K562 (cell line): ENCODE results near the gene ECI2. TPM values are rescaled to one million over a fixed set of nuclear protein-coding genes. Genes with fewer than 3 reads are reported as not detected.
A peak's percentile ranks its signal among the peaks of the same experiment; 100 is the strongest.

Experiments used
- CBFA2T2 ChIP-seq: fragments of 450-650 bp; conservative IDR thresholded peaks from 2 replicates; pipeline ENCODE4 v1.6.1; 2017; ENCODE audit warnings: mild to moderate bottlenecking
- GTF2E2 ChIP-seq: fragments of 200-800 bp; sonication (Bioruptor generic); IDR thresholded peaks from 2 replicates; pipeline ENCODE4 v1.6.1; 2016; ENCODE audit warnings: missing genetic modification characterization, missing compliant biosample characterization
- HES1 ChIP-seq: fragments of 450-650 bp; IDR thresholded peaks from 2 replicates; pipeline ENCODE4 v1.6.1; 2016; ENCODE audit warnings: low read depth, mild to moderate bottlenecking, moderate library complexity
- HMGN3 ChIP-seq: IDR thresholded peaks from 2 replicates; pipeline ENCODE4 v1.6.1; 2011; ENCODE audit warnings: borderline replicate concordance, low read depth, mild to moderate bottlenecking, mixed read lengths, low read length; ENCODE audit not compliant: insufficient read length; ENCODE audit errors: extremely low read depth
- HMGXB4 ChIP-seq: sonication (generic); formaldehyde crosslinking; IDR thresholded peaks from 2 replicates; pipeline ENCODE4 v1.8.1; 2023; ENCODE audit warnings: mild to moderate bottlenecking, missing genetic modification reagents
- KLF1 ChIP-seq: fragments of 450-650 bp; IDR thresholded peaks from 2 replicates; pipeline ENCODE4 v1.6.1; 2016; ENCODE audit warnings: missing genetic modification characterization, missing compliant biosample characterization
- MECOM ChIP-seq: fragments of 250-450 bp; sonication (Bioruptor Pico); IDR thresholded peaks from 2 replicates; pipeline ENCODE4 v1.8.0; 2022; ENCODE audit warnings: inconsistent platforms
- MTA2 ChIP-seq: fragments of 450-650 bp; IDR thresholded peaks from 2 replicates; pipeline ENCODE4 v1.6.1; 2016; ENCODE audit warnings: low read depth
- PCBP2 ChIP-seq: fragments of 200-400 bp; formaldehyde crosslinking; IDR thresholded peaks from 2 replicates; pipeline ENCODE4 v1.6.1; 2018; ENCODE audit warnings: low read length, low read depth, mild to moderate bottlenecking, moderate library complexity; ENCODE audit not compliant: poor library complexity, severe bottlenecking
- POLR2G ChIP-seq: fragments of 200-400 bp; formaldehyde crosslinking; IDR thresholded peaks from 2 replicates; pipeline ENCODE4 v1.6.1; 2017; ENCODE audit warnings: low read depth, mild to moderate bottlenecking, antibody characterized with exemption, low read length, moderate library complexity
- RAD51 ChIP-seq: fragments of 450-650 bp; IDR thresholded peaks from 2 replicates; pipeline ENCODE4 v1.7.1; 2016; ENCODE audit warnings: low read depth, mild to moderate bottlenecking, borderline replicate concordance
- SLC30A9 ChIP-seq: fragments of 250-450 bp; sonication (Bioruptor Pico); IDR thresholded peaks from 2 replicates; pipeline ENCODE4 v1.8.0; 2022; ENCODE audit warnings: mild to moderate bottlenecking, moderate library complexity
- SMAD1 ChIP-seq: fragments of 150-350 bp; IDR thresholded peaks from 2 replicates; pipeline ENCODE4 v1.6.1; 2014; ENCODE audit warnings: low read length, low read depth; ENCODE audit not compliant: partially characterized antibody
- SUPT5H ChIP-seq: fragments of 450-650 bp; IDR thresholded peaks from 2 replicates; pipeline ENCODE4 v1.6.1; 2016
- TAL1 ChIP-seq: fragments of 450-650 bp; IDR thresholded peaks from 2 replicates; pipeline ENCODE4 v1.6.1; 2016; ENCODE audit warnings: mild to moderate bottlenecking
- TCF15 ChIP-seq: fragments of 250-450 bp; sonication (Bioruptor Pico); IDR thresholded peaks from 2 replicates; pipeline ENCODE4 v1.8.0; 2022; ENCODE audit warnings: moderate library complexity, mild to moderate bottlenecking, inconsistent platforms
- TFAM ChIP-seq: fragments of 250-450 bp; sonication (Bioruptor Pico); conservative IDR thresholded peaks from 2 replicates; pipeline ENCODE4 v1.5.0; 2021; ENCODE audit warnings: mild to moderate bottlenecking, moderate library complexity
- ZBTB49 ChIP-seq: sonication (generic); formaldehyde crosslinking; IDR thresholded peaks from 2 replicates; pipeline ENCODE4 v1.8.0; 2022; ENCODE audit warnings: missing genetic modification reagents, mild to moderate bottlenecking, borderline replicate concordance
- ZFP91 ChIP-seq: sonication (generic); formaldehyde crosslinking; IDR thresholded peaks from 2 replicates; pipeline ENCODE4 v1.8.0; 2022; ENCODE audit warnings: mild to moderate bottlenecking, missing genetic modification reagents
- ZNF175 ChIP-seq: fragments of 200-800 bp; sonication (Bioruptor generic); IDR thresholded peaks from 2 replicates; pipeline ENCODE4 v1.6.1; 2016; ENCODE audit warnings: low read depth, mild to moderate bottlenecking, missing genetic modification characterization, missing compliant biosample characterization
- ZNF232 ChIP-seq: sonication (generic); formaldehyde crosslinking; IDR thresholded peaks from 2 replicates; pipeline ENCODE4 v1.8.0; 2022; ENCODE audit warnings: mild to moderate bottlenecking, missing genetic modification reagents
- polyA plus RNA-seq, 8 experiments: library from polyadenylated mRNA; depleted of rRNA in 4 of 8; stranded (reverse) in 5 of 8; unstranded in 3 of 8; fragments of >200 nt; fragmentation: Nextera tagmentation in 2 of 8; fragmentation: Illumina TruSeq in 1 of 8; extraction: Ambion mirVana in 2 of 8; extraction: Trizol in 1 of 8; gene quantifications; 2 replicates each; pipeline versions ENCODE4 v1.2.1 to v1.2.3, GENCODE V29; 2011 to 2014; ENCODE audit warnings: inconsistent platforms in 1 of 8, missing spikeins in 1 of 8
- total RNA-seq, 7 experiments: library from RNA; depleted of rRNA in 6 of 7; stranded (reverse); fragments of >200 nt in 6 of 7; fragmentation: Illumina TruSeq in 2 of 7; extraction: Trizol in 2 of 7; gene quantifications; 2 replicates each; pipeline versions ENCODE4 v1.2.1 to v1.2.3, GENCODE V29; 2011 to 2021; ENCODE audit warnings: low replicate concordance in 1 of 7

The ECI2 gene
- total and polyA plus RNA-seq, 9 of the 15 experiments (the other 6 are each of a cell fraction or from before 2014, with no cell fraction given) = 80.7 to 377 (median 142) TPM

GRCh38 chr6:4134841-4135664, at the start of gene ECI2 (continued):
- TF ChIP-seq POLR2G = peak; percentile 92
- no peak for TF ChIP-seq PCBP2
- no peak for TF ChIP-seq GTF2E2
- TF ChIP-seq MECOM (CRISPR knock-in tag) = peak; percentile 35; the same call in 1 of the 2 replicates
- TF ChIP-seq KLF1 (tag) = peak; percentile 73; the same call in 1 of the 2 replicates
- 0 out of 2 replicates have a peak, but pooled peaks have one; percentile 75 for TF ChIP-seq HMGXB4 (CRISPR knock-in tag)
- no peak for TF ChIP-seq TAL1
- TF ChIP-seq TCF15 (CRISPR knock-in tag) = no peak
- TF ChIP-seq TFAM = no peak
- TF ChIP-seq SLC30A9 (CRISPR knock-in tag) = no peak
- peak; percentile 91; the same call in 1 of the 2 replicates for TF ChIP-seq ZBTB49 (CRISPR knock-in tag)
- peak; percentile 88 for TF ChIP-seq SUPT5H
- TF ChIP-seq RAD51 = peak; percentile 19; the same call in 1 of the 2 replicates
- no peak for TF ChIP-seq ZFP91 (CRISPR knock-in tag)
- peak; percentile 86 for TF ChIP-seq HMGN3
- no peak for TF ChIP-seq CBFA2T2
- no peak for TF ChIP-seq HES1
- TF ChIP-seq ZNF232 (CRISPR knock-in tag) = no peak
- 0 out of 2 replicates have a peak, but pooled peaks have one; percentile 21 for TF ChIP-seq MTA2
- peak; percentile 57 for TF ChIP-seq SMAD1
- no peak for TF ChIP-seq ZNF175
